H9 (cell line): Measurements from ENCODE around the gene SCUBE1. TPM values are rescaled to one million over a fixed set of nuclear protein-coding genes. Genes with fewer than 3 reads are reported as not detected.

Experiments used
- DNase-seq: peaks from one replicate; pipeline ENCODE4 v3.0.0-alpha.2; 2017
- H2AFZ ChIP-seq: one replicate; pipeline ENCODE4 v1.6.1; 2013; ENCODE audit warnings: mild to moderate bottlenecking, low read length, control low read depth, moderate library complexity
- H2AK5ac ChIP-seq: 2 replicates; pipeline ENCODE4 v1.6.1; 2013; ENCODE audit warnings: low read length, control low read depth, mixed read lengths; ENCODE audit not compliant: insufficient read length
- H2BK120ac ChIP-seq: one replicate; pipeline ENCODE4 v1.6.1; 2013; ENCODE audit warnings: low read depth, mild to moderate bottlenecking, low read length, control low read depth, inconsistent platforms; ENCODE audit not compliant: poor library complexity, severe bottlenecking
- H2BK12ac ChIP-seq: 2 replicates; pipeline ENCODE4 v1.6.1; 2013; ENCODE audit warnings: low read length, control low read depth, mixed read lengths, low read depth; ENCODE audit not compliant: insufficient read length
- H2BK15ac ChIP-seq: 2 replicates; pipeline ENCODE4 v1.6.1; 2013; ENCODE audit warnings: low read depth, low read length, control low read depth
- H2BK20ac ChIP-seq: one replicate; pipeline ENCODE4 v1.6.1; 2013; ENCODE audit warnings: low read depth, mild to moderate bottlenecking, low read length, control low read depth, inconsistent platforms; ENCODE audit not compliant: poor library complexity, severe bottlenecking
- H2BK5ac ChIP-seq: 2 replicates; pipeline ENCODE4 v1.6.1; 2013; ENCODE audit warnings: low read length, control low read depth, mixed read lengths; ENCODE audit not compliant: insufficient read length
- H3K14ac ChIP-seq: 2 replicates; pipeline ENCODE4 v1.6.1; 2013; ENCODE audit warnings: low read length, control low read depth; ENCODE audit not compliant: insufficient read depth
- H3K18ac ChIP-seq: 2 replicates; pipeline ENCODE4 v1.6.1; 2013; ENCODE audit warnings: low read depth, mild to moderate bottlenecking, mixed read lengths, low read length, control low read depth; ENCODE audit not compliant: insufficient read length
- H3K23ac ChIP-seq: 2 replicates; pipeline ENCODE4 v1.6.1; 2013; ENCODE audit warnings: low read length, control low read depth, mixed read lengths, low read depth; ENCODE audit not compliant: insufficient read length
- H3K23me2 ChIP-seq: 2 replicates; pipeline ENCODE4 v1.6.1; 2013; ENCODE audit warnings: low read depth, mild to moderate bottlenecking, mixed read lengths, low read length, control low read depth; ENCODE audit not compliant: insufficient read length, poor library complexity, severe bottlenecking
- H3K27ac ChIP-seq: 2 replicates; pipeline ENCODE4 v1.5.1; 2013; ENCODE audit warnings: low read length, control low read depth, mixed read lengths, low read depth; ENCODE audit not compliant: insufficient read length
- H3K27me3 ChIP-seq: 2 replicates; pipeline ENCODE4 v1.6.1; 2013; ENCODE audit warnings: low read length, control low read depth, inconsistent platforms; ENCODE audit not compliant: insufficient read depth
- H3K4ac ChIP-seq: 2 replicates; pipeline ENCODE4 v1.6.1; 2013; ENCODE audit warnings: low read depth, mild to moderate bottlenecking, control low read depth, inconsistent platforms, low read length, moderate library complexity
- H3K4me1 ChIP-seq: 2 replicates; pipeline ENCODE4 v1.6.1; 2013; ENCODE audit warnings: low read length, control low read depth, inconsistent platforms; ENCODE audit not compliant: insufficient read depth
- H3K4me2 ChIP-seq: 2 replicates; pipeline ENCODE4 v1.6.1; 2013; ENCODE audit warnings: low read length, control low read depth, mixed read lengths; ENCODE audit not compliant: insufficient read length, insufficient read depth
- H3K56ac ChIP-seq: 2 replicates; pipeline ENCODE4 v1.6.1; 2013; ENCODE audit warnings: low read depth, mild to moderate bottlenecking, mixed read lengths, low read length, control low read depth; ENCODE audit not compliant: insufficient read length
- H3K79me1 ChIP-seq: 2 replicates; pipeline ENCODE4 v1.6.1; 2013; ENCODE audit warnings: low read depth, mild to moderate bottlenecking, moderate library complexity, low read length, control low read depth, inconsistent platforms; ENCODE audit not compliant: insufficient read depth, poor library complexity, severe bottlenecking
- H3K79me2 ChIP-seq: 2 replicates; pipeline ENCODE4 v1.6.1; 2013; ENCODE audit warnings: low read length, control low read depth, inconsistent platforms; ENCODE audit not compliant: insufficient read depth
- H3K9ac ChIP-seq: 2 replicates; pipeline ENCODE4 v1.6.1; 2013; ENCODE audit warnings: low read length, control low read depth, mixed read lengths; ENCODE audit not compliant: insufficient read length; ENCODE audit errors: extremely low read depth
- H3K9me3 ChIP-seq: one replicate; pipeline ENCODE4 v1.6.1; 2013; ENCODE audit warnings: low read depth, low read length, inconsistent platforms; ENCODE audit not compliant: control insufficient read depth
- H3T11ph ChIP-seq: one replicate; pipeline ENCODE4 v1.6.1; 2013; ENCODE audit warnings: mild to moderate bottlenecking, low read length, control low read depth, inconsistent platforms
- H4K20me1 ChIP-seq: one replicate; pipeline ENCODE4 v1.6.1; 2013; ENCODE audit not compliant: control insufficient read depth, insufficient read length, insufficient read depth
- H4K5ac ChIP-seq: 2 replicates; pipeline ENCODE4 v1.6.1; 2013; ENCODE audit warnings: low read depth, mild to moderate bottlenecking, mixed read lengths, low read length, control low read depth; ENCODE audit not compliant: insufficient read length
- H4K8ac ChIP-seq: replicated peaks from 2 replicates; pipeline ENCODE4 v1.6.1; 2013; ENCODE audit warnings: low read length, control low read depth, mixed read lengths, low read depth; ENCODE audit not compliant: insufficient read length
- H4K91ac ChIP-seq: 2 replicates; pipeline ENCODE4 v1.6.1; 2013; ENCODE audit warnings: low read depth, mild to moderate bottlenecking, moderate library complexity, mixed read lengths, low read length, control low read depth; ENCODE audit not compliant: insufficient read length
- H3K27ac Mint-ChIP-seq, 3 experiments: 2 replicates in 2 of 3; 3 replicates in 1 of 3; pipeline ENCODE4 v1.8.0; 2020 to 2021; ENCODE audit warnings: mixed read lengths in 3 of 3, mild to moderate bottlenecking in 1 of 3, moderate library complexity in 1 of 3
- H3K27me3 Mint-ChIP-seq: 2 replicates; pipeline ENCODE4 v1.8.0; 2021; ENCODE audit warnings: low read depth, mild to moderate bottlenecking, moderate library complexity, mixed read lengths
- H3K36me3 Mint-ChIP-seq, 3 experiments: 2 replicates in 2 of 3; 3 replicates in 1 of 3; pipeline ENCODE4 v1.8.0; 2020 to 2021; ENCODE audit warnings: low read depth in 3 of 3, mixed read lengths in 3 of 3; ENCODE audit not compliant: insufficient read depth in 1 of 3
- H3K4me1 Mint-ChIP-seq, 2 experiments: 2 replicates each; pipeline ENCODE4 v1.8.0; 2020; ENCODE audit warnings: mixed read lengths in 2 of 2
- H3K4me3 Mint-ChIP-seq, 2 experiments: 2 replicates in 1 of 2; 3 replicates in 1 of 2; pipeline ENCODE4 v1.8.0; 2020 to 2021; ENCODE audit warnings: mild to moderate bottlenecking in 2 of 2, mixed read lengths in 2 of 2, moderate library complexity in 1 of 2
- H3K9me3 Mint-ChIP-seq, 2 experiments: 2 replicates in 1 of 2; 3 replicates in 1 of 2; pipeline ENCODE4 v1.8.0; 2020; ENCODE audit warnings: mild to moderate bottlenecking in 2 of 2, mixed read lengths in 2 of 2, moderate library complexity in 1 of 2
- CTCF ChIP-seq: fragments of 200-600 bp; sonication (generic); conservative IDR thresholded peaks from 3 replicates; pipeline ENCODE4 v1.8.0; 2021; ENCODE audit warnings: antibody characterized with exemption, mild to moderate bottlenecking
- WGBS: extraction: QIAGEN DNeasy Blood & Tissue Kit; methylation state at CpG from one replicate; pipeline ENCODE4 v1.1.7; 2013; ENCODE audit warnings: missing lambda C conversion rate, low lambda C conversion rate, mixed read lengths; ENCODE audit not compliant: insufficient read length; ENCODE audit errors: extremely low coverage; 5-methylcytosine and 5-hydroxymethylcytosine counted together
- total RNA-seq: library from RNA; stranded (reverse); gene quantifications from 2 replicates; pipeline ENCODE4 v1.2.1, GENCODE V29; 2021

Gene SCUBE1
- total RNA-seq, 1 experiment from 2014 or later = 1.2 TPM

GRCh38 chr22:43277091-43277490 is 66.1 kb downstream of the SCUBE1 start:
- no peak overlapping the region for H3K4me2 ChIP-seq
- Mint-ChIP-seq H3K4me1 (peaks cover 22 to 30% of the 10 kb centered on the region in 2 experiments), H3K27ac (no peak overlapping the region; a peak in 1 of 7 replicates), H3K27me3 (peaks cover 15% of the 10 kb centered on the region), H3K36me3 (no peaks in the 10 kb centered on the region), H3K4me3 (no peak overlapping the region), H3K9me3 (no peaks in the 10 kb centered on the region)
- H3K23me2 ChIP-seq = no peaks in the 10 kb centered on the region
- no peak overlapping the region for H2AFZ ChIP-seq
- H2BK20ac ChIP-seq = no peak overlapping the region
- no peak overlapping the region for H2BK5ac ChIP-seq
- H3K79me1 ChIP-seq = no peaks in the 10 kb centered on the region
- H3K56ac ChIP-seq = no peak overlapping the region
- H3T11ph ChIP-seq = no peak overlapping the region
- H2AK5ac ChIP-seq = no peak overlapping the region
- H2BK15ac ChIP-seq = no peak overlapping the region
- H3K4ac ChIP-seq = no peak overlapping the region
- no peak overlapping the region for H4K5ac ChIP-seq
- no peak overlapping the region for H2BK12ac ChIP-seq
- no peaks in the 10 kb centered on the region for H4K20me1 ChIP-seq
- H3K18ac ChIP-seq = no peak overlapping the region
- no peaks in the 10 kb centered on the region for H3K27me3 ChIP-seq
- no peak overlapping the region for H3K23ac ChIP-seq
- H3K27ac ChIP-seq = no peak overlapping the region
- H2BK120ac ChIP-seq = no peak overlapping the region
- no CpG with 5 or more reads among the region's 10 CpGs for WGBS
- H3K79me2 ChIP-seq = no peaks in the 10 kb centered on the region
- no peak overlapping the region for H4K91ac ChIP-seq
- peaks cover 7% of the 10 kb centered on the region; the same call in 1 of the 2 replicates for H3K4me1 ChIP-seq
- no peaks in the 10 kb centered on the region for H3K9me3 ChIP-seq
- no peak for TF ChIP-seq CTCF
- H4K8ac ChIP-seq = no peak overlapping the region
- no peak for DNase-seq
- H3K9ac ChIP-seq = no peak overlapping the region
- H3K14ac ChIP-seq = no peak overlapping the region; the same call in 1 of the 2 replicates
